Measurements from ENCODE around the gene CASK.
"Not testable (repeated sequence)": the region's sequence is repeated elsewhere in the genome, so short reads cannot be mapped to it uniquely, and the experiment has no call there.

Gene CASK

GRCh38 chrX:41684940-41685339 is 238.4 kb downstream of the CASK start:
- Histone ChIP-seq H3K4me3 (ENCODE audit: low read length) (no peak overlapping the region), H2AFZ (ENCODE audit: low read depth, low read length) (no peak overlapping the region), H3K4me1 (ENCODE audit: insufficient read depth, low read length) (no peaks in the 10 kb centered on the region), H3K27me3 (ENCODE audit: insufficient read depth, low read length) (no peaks in the 10 kb centered on the region), H3K36me3 (ENCODE audit: insufficient read depth, low read length) (no peaks in the 10 kb centered on the region), H3K9me3 (ENCODE audit: low read length) (no peaks in the 10 kb centered on the region)

GRCh38 chrX:41684138-41684537 is 239.2 kb downstream of the CASK start:
- Histone ChIP-seq H3K4me3 (ENCODE audit: low read length) (no peak overlapping the region), H3K27me3 (ENCODE audit: insufficient read depth, low read length) (no peaks in the 10 kb centered on the region), H2AFZ (ENCODE audit: low read depth, low read length) (no peak overlapping the region), H3K36me3 (ENCODE audit: insufficient read depth, low read length) (no peaks in the 10 kb centered on the region), H3K4me1 (ENCODE audit: insufficient read depth, low read length) (no peaks in the 10 kb centered on the region), H3K9me3 (ENCODE audit: low read length) (no peaks in the 10 kb centered on the region)

GRCh38 chrX:41677183-41678060 is 245.9 kb downstream of the CASK start:
- no peak overlapping the region for H3K4me3 ChIP-seq (ENCODE audit: low read length)
- H3K36me3 ChIP-seq (ENCODE audit: insufficient read depth, low read length): no peaks in the 10 kb centered on the region
- H3K27me3 ChIP-seq (ENCODE audit: insufficient read depth, low read length): no peaks in the 10 kb centered on the region
- H3K9me3 ChIP-seq (ENCODE audit: low read length): no peaks in the 10 kb centered on the region
- H2AFZ ChIP-seq (ENCODE audit: low read depth, low read length): no peak overlapping the region
- no peaks in the 10 kb centered on the region for H3K4me1 ChIP-seq (ENCODE audit: insufficient read depth, low read length)

- H3K27me3 ChIP-seq (ENCODE audit: insufficient read depth, low read length); H3K9me3 ChIP-seq (ENCODE audit: low read length); H3K36me3 ChIP-seq (ENCODE audit: insufficient read depth, low read length); H3K4me3 ChIP-seq (ENCODE audit: low read length); H3K4me1 ChIP-seq (ENCODE audit: insufficient read depth, low read length); H2AFZ ChIP-seq (ENCODE audit: low read depth, low read length): not testable (repeated sequence)
Observed at GRCh38 chrX:41676361-41676760, 247.0 kb downstream of the CASK start.

GRCh38 chrX:41672643-41673042 is 250.7 kb downstream of the CASK start:
- Histone ChIP-seq H3K4me3 (ENCODE audit: low read length) (no peak overlapping the region), H3K27me3 (ENCODE audit: insufficient read depth, low read length) (no peaks in the 10 kb centered on the region), H3K4me1 (ENCODE audit: insufficient read depth, low read length) (no peaks in the 10 kb centered on the region), H3K9me3 (ENCODE audit: low read length) (no peaks in the 10 kb centered on the region), H2AFZ (ENCODE audit: low read depth, low read length) (no peak overlapping the region), H3K36me3 (ENCODE audit: insufficient read depth, low read length) (no peaks in the 10 kb centered on the region)

- Histone ChIP-seq H3K9me3 (ENCODE audit: low read length) (no peaks in the 10 kb centered on the region), H3K27me3 (ENCODE audit: insufficient read depth, low read length) (no peaks in the 10 kb centered on the region), H3K4me3 (ENCODE audit: low read length) (no peak overlapping the region), H3K4me1 (ENCODE audit: insufficient read depth, low read length) (no peaks in the 10 kb centered on the region), H3K36me3 (ENCODE audit: insufficient read depth, low read length) (no peaks in the 10 kb centered on the region), H2AFZ (ENCODE audit: low read depth, low read length) (no peak overlapping the region)
Observed at GRCh38 chrX:41671082-41671481, 252.3 kb downstream of the CASK start.

- no peaks in the 10 kb centered on the region for H3K9me3 ChIP-seq (ENCODE audit: low read length)
- H3K36me3 ChIP-seq (ENCODE audit: insufficient read depth, low read length): no peaks in the 10 kb centered on the region
- no peak overlapping the region for H3K4me3 ChIP-seq (ENCODE audit: low read length)
- no peaks in the 10 kb centered on the region for H3K27me3 ChIP-seq (ENCODE audit: insufficient read depth, low read length)
- H3K4me1 ChIP-seq (ENCODE audit: insufficient read depth, low read length): no peaks in the 10 kb centered on the region
- no peak overlapping the region for H2AFZ ChIP-seq (ENCODE audit: low read depth, low read length)
Observed at GRCh38 chrX:41670112-41670511, 253.2 kb downstream of the CASK start.

GRCh38 chrX:41667631-41668030 is 255.7 kb downstream of the CASK start:
- Histone ChIP-seq H3K9me3 (ENCODE audit: low read length) (no peaks in the 10 kb centered on the region), H3K4me3 (ENCODE audit: low read length) (no peak overlapping the region), H3K27me3 (ENCODE audit: insufficient read depth, low read length) (no peaks in the 10 kb centered on the region), H3K4me1 (ENCODE audit: insufficient read depth, low read length) (no peaks in the 10 kb centered on the region), H3K36me3 (ENCODE audit: insufficient read depth, low read length) (no peaks in the 10 kb centered on the region), H2AFZ (ENCODE audit: low read depth, low read length) (no peak overlapping the region)

GRCh38 chrX:41666251-41666650 is 257.1 kb downstream of the CASK start:
- Histone ChIP-seq H2AFZ (ENCODE audit: low read depth, low read length) (no peak overlapping the region), H3K9me3 (ENCODE audit: low read length) (no peaks in the 10 kb centered on the region), H3K4me1 (ENCODE audit: insufficient read depth, low read length) (no peaks in the 10 kb centered on the region), H3K4me3 (ENCODE audit: low read length) (no peak overlapping the region), H3K27me3 (ENCODE audit: insufficient read depth, low read length) (no peaks in the 10 kb centered on the region), H3K36me3 (ENCODE audit: insufficient read depth, low read length) (no peaks in the 10 kb centered on the region)

GRCh38 chrX:41665686-41666085 is 257.7 kb downstream of the CASK start:
- H3K4me1 ChIP-seq (ENCODE audit: insufficient read depth, low read length): no peaks in the 10 kb centered on the region

GRCh38 chrX:41664908-41665307 is 258.4 kb downstream of the CASK start:
- H3K4me3 ChIP-seq (ENCODE audit: low read length): no peak overlapping the region
- no peaks in the 10 kb centered on the region for H3K9me3 ChIP-seq (ENCODE audit: low read length)
- no peaks in the 10 kb centered on the region for H3K27me3 ChIP-seq (ENCODE audit: insufficient read depth, low read length)
- peaks cover 2% of the 10 kb centered on the region for H3K36me3 ChIP-seq (ENCODE audit: insufficient read depth, low read length)
- no peak overlapping the region for H2AFZ ChIP-seq (ENCODE audit: low read depth, low read length)
- no peaks in the 10 kb centered on the region for H3K4me1 ChIP-seq (ENCODE audit: insufficient read depth, low read length)

More at GRCh38 chrX:41665686-41666085, 257.7 kb downstream of the CASK start:
- Histone ChIP-seq H3K27me3 (ENCODE audit: insufficient read depth, low read length) (no peaks in the 10 kb centered on the region), H3K4me3 (ENCODE audit: low read length) (no peak overlapping the region), H3K36me3 (ENCODE audit: insufficient read depth, low read length) (no peaks in the 10 kb centered on the region), H3K9me3 (ENCODE audit: low read length) (no peaks in the 10 kb centered on the region), H2AFZ (ENCODE audit: low read depth, low read length) (no peak overlapping the region)

- Histone ChIP-seq H3K4me1 (ENCODE audit: insufficient read depth, low read length) (no peaks in the 10 kb centered on the region), H3K36me3 (ENCODE audit: insufficient read depth, low read length) (peaks cover 2% of the 10 kb centered on the region), H2AFZ (ENCODE audit: low read depth, low read length) (no peak overlapping the region), H3K27me3 (ENCODE audit: insufficient read depth, low read length) (no peaks in the 10 kb centered on the region), H3K9me3 (ENCODE audit: low read length) (no peaks in the 10 kb centered on the region), H3K4me3 (ENCODE audit: low read length) (no peak overlapping the region)
Observed at GRCh38 chrX:41664375-41664901, 258.9 kb downstream of the CASK start.

GRCh38 chrX:41661366-41662095 is 261.8 kb downstream of the CASK start:
- H3K9me3 ChIP-seq (ENCODE audit: low read length): no peaks in the 10 kb centered on the region
- H3K27me3 ChIP-seq (ENCODE audit: insufficient read depth, low read length): no peaks in the 10 kb centered on the region
- H3K4me1 ChIP-seq (ENCODE audit: insufficient read depth, low read length): no peaks in the 10 kb centered on the region
- H2AFZ ChIP-seq (ENCODE audit: low read depth, low read length): no peak overlapping the region
- H3K4me3 ChIP-seq (ENCODE audit: low read length): no peak overlapping the region
- peaks cover 19% of the 10 kb centered on the region for H3K36me3 ChIP-seq (ENCODE audit: insufficient read depth, low read length)

Measured in neuron (in vitro differentiated cells).